ENCODE results near the gene PXYLP1. TPM values are rescaled to one million over a fixed set of nuclear protein-coding genes. Genes with fewer than 3 reads are reported as not detected.

The PXYLP1 gene
- total and polyA plus RNA-seq, 10 of the 15 experiments (the other 5 are each of a cell fraction or from before 2014, with no cell fraction given) = 0.06 to 1.7 (median 0.35) TPM

DNA sequence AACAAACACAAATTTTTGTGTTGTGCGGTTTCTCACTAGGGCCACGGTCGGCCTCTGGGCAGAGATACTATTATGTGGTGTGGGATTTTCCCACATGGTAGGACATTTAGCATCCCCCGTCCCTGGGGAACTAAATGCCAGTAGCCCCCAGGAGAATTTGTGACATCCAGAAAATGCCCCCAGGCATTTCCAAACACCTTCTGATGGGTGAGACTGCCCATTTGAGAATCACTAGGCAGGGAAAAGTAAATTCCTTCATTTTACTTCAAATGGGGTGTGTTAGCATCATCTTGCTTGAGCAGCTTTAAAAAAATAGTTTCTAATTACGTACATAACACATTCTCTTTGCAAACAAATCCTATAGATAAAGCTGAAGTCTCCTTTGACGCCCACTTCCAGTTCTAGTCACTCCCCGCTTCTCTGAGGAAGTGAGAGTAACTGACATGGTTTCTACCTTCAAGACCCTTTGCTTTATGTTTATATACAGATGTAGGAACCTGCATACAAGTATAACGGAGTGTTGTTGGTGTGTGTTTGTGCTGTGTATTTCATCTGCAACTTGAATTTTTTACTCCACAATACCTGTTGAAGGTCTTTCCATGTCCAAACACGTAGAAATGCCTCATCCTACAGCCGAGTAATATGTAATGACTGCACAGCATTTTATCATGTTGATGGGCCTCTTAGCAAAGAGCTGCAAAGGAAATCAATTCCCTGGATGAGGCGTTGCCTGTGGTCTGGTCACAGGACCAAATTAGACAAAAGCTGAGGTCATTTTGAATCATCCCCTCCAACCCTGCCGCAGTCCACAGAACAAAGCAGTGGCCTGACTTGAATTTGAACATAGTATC is 105.3 kb downstream of the PXYLP1 start (continued):
- TF ChIP-seq, protein P1, sequence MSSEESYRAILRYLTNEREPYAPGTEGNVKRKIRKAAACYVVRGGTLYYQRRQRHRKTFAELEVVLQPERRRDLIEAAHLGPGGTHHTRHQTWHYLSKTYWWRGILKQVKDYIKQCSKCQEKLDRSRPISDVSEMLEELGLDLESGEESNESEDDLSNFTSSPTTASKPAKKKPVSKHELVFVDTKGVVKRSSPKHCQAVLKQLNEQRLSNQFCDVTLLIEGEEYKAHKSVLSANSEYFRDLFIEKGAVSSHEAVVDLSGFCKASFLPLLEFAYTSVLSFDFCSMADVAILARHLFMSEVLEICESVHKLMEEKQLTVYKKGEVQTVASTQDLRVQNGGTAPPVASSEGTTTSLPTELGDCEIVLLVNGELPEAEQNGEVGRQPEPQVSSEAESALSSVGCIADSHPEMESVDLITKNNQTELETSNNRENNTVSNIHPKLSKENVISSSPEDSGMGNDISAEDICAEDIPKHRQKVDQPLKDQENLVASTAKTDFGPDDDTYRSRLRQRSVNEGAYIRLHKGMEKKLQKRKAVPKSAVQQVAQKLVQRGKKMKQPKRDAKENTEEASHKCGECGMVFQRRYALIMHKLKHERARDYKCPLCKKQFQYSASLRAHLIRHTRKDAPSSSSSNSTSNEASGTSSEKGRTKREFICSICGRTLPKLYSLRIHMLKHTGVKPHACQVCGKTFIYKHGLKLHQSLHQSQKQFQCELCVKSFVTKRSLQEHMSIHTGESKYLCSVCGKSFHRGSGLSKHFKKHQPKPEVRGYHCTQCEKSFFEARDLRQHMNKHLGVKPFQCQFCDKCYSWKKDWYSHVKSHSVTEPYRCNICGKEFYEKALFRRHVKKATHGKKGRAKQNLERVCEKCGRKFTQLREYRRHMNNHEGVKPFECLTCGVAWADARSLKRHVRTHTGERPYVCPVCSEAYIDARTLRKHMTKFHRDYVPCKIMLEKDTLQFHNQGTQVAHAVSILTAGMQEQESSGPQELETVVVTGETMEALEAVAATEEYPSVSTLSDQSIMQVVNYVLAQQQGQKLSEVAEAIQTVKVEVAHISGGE (CRISPR knock-in tag; IDR thresholded peaks at IDR 0.05) = no peak
- TF ChIP-seq JUND (IDR thresholded peaks at IDR 0.05; ENCODE audit: low read depth, low read length) (peak; percentile 59; the same call in 1 of the 2 replicates), NFYB (IDR thresholded peaks at IDR 0.05; ENCODE audit: insufficient read depth, low read depth, low read length) (0 out of 2 replicates have a peak, but pooled peaks have one; percentile 8), MEF2B (IDR thresholded peaks at IDR 0.05; ENCODE audit: partially characterized antibody, poor library complexity, severe bottlenecking) (peak; percentile 99), ZNF622 (IDR thresholded peaks at IDR 0.05) (no peak), NR2C2 (IDR thresholded peaks at IDR 0.05; ENCODE audit: borderline replicate concordance, control insufficient read depth, insufficient read length, low read depth) (no peak), STAT3 (IDR thresholded peaks at IDR 0.05; ENCODE audit: low read depth, low read length) (peak; percentile 70; the same call in 1 of the 2 replicates), TCF3 (IDR thresholded peaks at IDR 0.05; ENCODE audit: borderline replicate concordance, insufficient read depth, low read depth, low read length) (peak; percentile 75; the same call in 1 of the 2 replicates), DPF2 (IDR thresholded peaks at IDR 0.05) (peak; percentile 98), IKZF1 (conservative IDR thresholded peaks at IDR 0.05) (peak; percentile 95), BCL11A (IDR thresholded peaks at IDR 0.05; ENCODE audit: low read depth, low read length) (peak; percentile 90), POU2F2 (IDR thresholded peaks at IDR 0.05; ENCODE audit: borderline replicate concordance, low read depth, low read length) (0 out of 3 replicates have a peak, but pooled peaks have one; percentile 28), SMARCA5 (IDR thresholded peaks at IDR 0.05) (peak; percentile 9; the same call in 1 of the 2 replicates), SPI1 (IDR thresholded peaks at IDR 0.05; ENCODE audit: borderline replicate concordance, insufficient read depth, low read depth, low read length) (peak; percentile 99), MTA2 (IDR thresholded peaks at IDR 0.05; ENCODE audit: low read depth) (peak; percentile 94), RB1 (IDR thresholded peaks at IDR 0.05; ENCODE audit: borderline replicate concordance) (peak; percentile 60; the same call in 1 of the 2 replicates), SIX5 (IDR thresholded peaks at IDR 0.05; ENCODE audit: low read depth, low read length, severe bottlenecking) (no peak)
- TF ChIP-seq, protein P2, sequence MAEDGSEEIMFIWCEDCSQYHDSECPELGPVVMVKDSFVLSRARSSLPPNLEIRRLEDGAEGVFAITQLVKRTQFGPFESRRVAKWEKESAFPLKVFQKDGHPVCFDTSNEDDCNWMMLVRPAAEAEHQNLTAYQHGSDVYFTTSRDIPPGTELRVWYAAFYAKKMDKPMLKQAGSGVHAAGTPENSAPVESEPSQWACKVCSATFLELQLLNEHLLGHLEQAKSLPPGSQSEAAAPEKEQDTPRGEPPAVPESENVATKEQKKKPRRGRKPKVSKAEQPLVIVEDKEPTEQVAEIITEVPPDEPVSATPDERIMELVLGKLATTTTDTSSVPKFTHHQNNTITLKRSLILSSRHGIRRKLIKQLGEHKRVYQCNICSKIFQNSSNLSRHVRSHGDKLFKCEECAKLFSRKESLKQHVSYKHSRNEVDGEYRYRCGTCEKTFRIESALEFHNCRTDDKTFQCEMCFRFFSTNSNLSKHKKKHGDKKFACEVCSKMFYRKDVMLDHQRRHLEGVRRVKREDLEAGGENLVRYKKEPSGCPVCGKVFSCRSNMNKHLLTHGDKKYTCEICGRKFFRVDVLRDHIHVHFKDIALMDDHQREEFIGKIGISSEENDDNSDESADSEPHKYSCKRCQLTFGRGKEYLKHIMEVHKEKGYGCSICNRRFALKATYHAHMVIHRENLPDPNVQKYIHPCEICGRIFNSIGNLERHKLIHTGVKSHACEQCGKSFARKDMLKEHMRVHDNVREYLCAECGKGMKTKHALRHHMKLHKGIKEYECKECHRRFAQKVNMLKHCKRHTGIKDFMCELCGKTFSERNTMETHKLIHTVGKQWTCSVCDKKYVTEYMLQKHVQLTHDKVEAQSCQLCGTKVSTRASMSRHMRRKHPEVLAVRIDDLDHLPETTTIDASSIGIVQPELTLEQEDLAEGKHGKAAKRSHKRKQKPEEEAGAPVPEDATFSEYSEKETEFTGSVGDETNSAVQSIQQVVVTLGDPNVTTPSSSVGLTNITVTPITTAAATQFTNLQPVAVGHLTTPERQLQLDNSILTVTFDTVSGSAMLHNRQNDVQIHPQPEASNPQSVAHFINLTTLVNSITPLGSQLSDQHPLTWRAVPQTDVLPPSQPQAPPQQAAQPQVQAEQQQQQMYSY (CRISPR knock-in tag; IDR thresholded peaks at IDR 0.05) = no peak
- TF ChIP-seq, protein P3, sequence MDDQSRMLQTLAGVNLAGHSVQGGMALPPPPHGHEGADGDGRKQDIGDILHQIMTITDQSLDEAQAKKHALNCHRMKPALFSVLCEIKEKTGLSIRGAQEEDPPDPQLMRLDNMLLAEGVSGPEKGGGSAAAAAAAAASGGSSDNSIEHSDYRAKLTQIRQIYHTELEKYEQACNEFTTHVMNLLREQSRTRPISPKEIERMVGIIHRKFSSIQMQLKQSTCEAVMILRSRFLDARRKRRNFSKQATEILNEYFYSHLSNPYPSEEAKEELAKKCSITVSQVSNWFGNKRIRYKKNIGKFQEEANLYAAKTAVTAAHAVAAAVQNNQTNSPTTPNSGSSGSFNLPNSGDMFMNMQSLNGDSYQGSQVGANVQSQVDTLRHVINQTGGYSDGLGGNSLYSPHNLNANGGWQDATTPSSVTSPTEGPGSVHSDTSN (IDR thresholded peaks at IDR 0.05; ENCODE audit: insufficient replicate concordance, low read depth, low read length) = peak; percentile 8
- TF ChIP-seq, protein P4, sequence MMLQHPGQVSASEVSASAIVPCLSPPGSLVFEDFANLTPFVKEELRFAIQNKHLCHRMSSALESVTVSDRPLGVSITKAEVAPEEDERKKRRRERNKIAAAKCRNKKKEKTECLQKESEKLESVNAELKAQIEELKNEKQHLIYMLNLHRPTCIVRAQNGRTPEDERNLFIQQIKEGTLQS (IDR thresholded peaks at IDR 0.05; ENCODE audit: borderline replicate concordance, extremely low read depth, low read depth, low read length) = no peak

All from GM12878 (cell line).